Neural cell (in vitro differentiated cells): ENCODE measurements around the gene PRKCA. TPM values are rescaled to one million over a fixed set of nuclear protein-coding genes. Genes with fewer than 3 reads are reported as not detected.

ENCODE experiments used
- H2AFZ ChIP-seq: fragments of 200-600, 300-800 bp; sonication (generic), shearing (Covaris generic); 2 replicates; pipeline ENCODE4 v1.6.0; 2014; ENCODE audit warnings: low read depth, mild to moderate bottlenecking, antibody characterized with exemption, low read length, moderate library complexity
- H3F3A ChIP-seq: fragments of 200-600 bp; shearing (Covaris generic); 2 replicates; pipeline ENCODE4 v1.6.1; 2016; ENCODE audit warnings: mild to moderate bottlenecking, moderate library complexity, mixed read lengths, antibody characterized with exemption, low read length; ENCODE audit not compliant: insufficient read depth, poor library complexity, severe bottlenecking
- H3K27ac ChIP-seq: fragments of 200-600, 300-800 bp; sonication (generic), shearing (Covaris generic); 2 replicates; pipeline ENCODE4 v1.5.1; 2014; ENCODE audit warnings: mild to moderate bottlenecking, low read length, moderate library complexity
- H3K27me3 ChIP-seq: fragments of 300-800, 200-600 bp; sonication (generic), shearing (Covaris generic); 2 replicates; pipeline ENCODE4 v1.6.0; 2014; ENCODE audit warnings: mild to moderate bottlenecking, low read depth, low read length, moderate library complexity; ENCODE audit not compliant: insufficient read depth
- H3K36me3 ChIP-seq: fragments of 300-800, 200-600 bp; sonication (generic), shearing (Covaris generic); 2 replicates; pipeline ENCODE4 v1.5.1; 2014; ENCODE audit warnings: mild to moderate bottlenecking, antibody characterized with exemption, low read length, moderate library complexity; ENCODE audit not compliant: insufficient read depth
- H3K4me2 ChIP-seq: fragments of 300-800, 200-600 bp; sonication (generic), shearing (Covaris generic); 2 replicates; pipeline ENCODE4 v1.6.0; 2014; ENCODE audit warnings: mild to moderate bottlenecking, low read length
- H3K4me3 ChIP-seq: fragments of 300-800, 200-600 bp; sonication (generic), shearing (Covaris generic); 2 replicates; pipeline ENCODE4 v1.5.1; 2014; ENCODE audit warnings: mild to moderate bottlenecking, low read length, moderate library complexity
- H3K79me2 ChIP-seq: fragments of 200-600 bp; shearing (Covaris generic); replicated peaks from 2 replicates; pipeline ENCODE4 v1.6.0; 2014; ENCODE audit warnings: mild to moderate bottlenecking, low read length, moderate library complexity; ENCODE audit not compliant: insufficient read depth
- H3K9ac ChIP-seq: fragments of 300-800, 200-600 bp; sonication (generic), shearing (Covaris generic); 2 replicates; pipeline ENCODE4 v1.6.1; 2016; ENCODE audit warnings: mild to moderate bottlenecking, low read length, mixed read lengths
- H3K9me2 ChIP-seq: fragments of 200-600 bp; shearing (Covaris generic); 2 replicates; pipeline ENCODE4 v1.6.1; 2016; ENCODE audit warnings: mild to moderate bottlenecking, low read length, mixed read lengths; ENCODE audit not compliant: insufficient read depth
- H3K9me3 ChIP-seq: fragments of 200-600, 300-800 bp; sonication (generic), shearing (Covaris generic); 2 replicates; pipeline ENCODE4 v1.6.1; 2016; ENCODE audit warnings: mild to moderate bottlenecking, mixed run types, low read length, moderate library complexity, mixed read lengths
- H4K20me1 ChIP-seq: fragments of 200-600 bp; shearing (Covaris generic); 2 replicates; pipeline ENCODE4 v1.6.1; 2016; ENCODE audit warnings: mild to moderate bottlenecking, mixed run types; ENCODE audit not compliant: insufficient read depth
- EP300 ChIP-seq: fragments of 450-650 bp; conservative IDR thresholded peaks from 2 replicates; pipeline ENCODE4 v1.6.1; 2014; ENCODE audit warnings: antibody characterized with exemption, mild to moderate bottlenecking, moderate library complexity; ENCODE audit not compliant: poor library complexity, severe bottlenecking
- EZH2 ChIP-seq: fragments of 200-600, 300-800 bp; shearing (Covaris generic), sonication (generic); IDR thresholded peaks from 2 replicates; pipeline ENCODE4 v1.6.1; 2014; ENCODE audit warnings: antibody characterized with exemption, low read length, borderline replicate concordance, mild to moderate bottlenecking; ENCODE audit not compliant: insufficient read depth, poor library complexity, severe bottlenecking
- MXI1 ChIP-seq: fragments of 450-650 bp; conservative IDR thresholded peaks from 2 replicates; pipeline ENCODE4 v1.6.1; 2014; ENCODE audit warnings: antibody characterized with exemption, mild to moderate bottlenecking; ENCODE audit not compliant: poor library complexity, severe bottlenecking
- POLR2AphosphoS5 ChIP-seq: IDR thresholded peaks from 2 replicates; pipeline ENCODE4 v1.6.1; 2012
- RAD21 ChIP-seq: fragments of 450-650 bp; conservative IDR thresholded peaks from 2 replicates; pipeline ENCODE4 v1.6.1; 2014; ENCODE audit warnings: antibody characterized with exemption, mild to moderate bottlenecking, moderate library complexity
- SMC3 ChIP-seq: fragments of 450-650 bp; conservative IDR thresholded peaks from 2 replicates; pipeline ENCODE4 v1.6.1; 2014; ENCODE audit warnings: antibody characterized with exemption, mild to moderate bottlenecking, moderate library complexity; ENCODE audit not compliant: poor library complexity
- TAF1 ChIP-seq: IDR thresholded peaks from 2 replicates; pipeline ENCODE4 v1.6.1; 2012; ENCODE audit warnings: low read depth
- polyA plus RNA-seq: library from polyadenylated mRNA; depleted of rRNA; stranded (reverse); fragments of >200 nt; gene quantifications from 2 replicates; pipeline ENCODE4 v1.2.3, GENCODE V29; 2014
- TF ChIP-seq, protein P1 (sequence below): fragments of 450-650 bp; IDR thresholded peaks from 2 replicates; pipeline ENCODE4 v1.5.1; 2014; ENCODE audit warnings: antibody characterized with exemption, mild to moderate bottlenecking, moderate library complexity; ENCODE audit not compliant: poor library complexity, severe bottlenecking
- TF ChIP-seq, protein P2 (sequence below): IDR thresholded peaks from 2 replicates; pipeline ENCODE4 v1.6.1; 2012; ENCODE audit warnings: borderline replicate concordance

Gene PRKCA
- polyA plus RNA-seq, 1 donor from 2014 or later: 5.9 TPM

- no peak for TF ChIP-seq MXI1
- no peak for TF ChIP-seq RAD21
- no peak for TF ChIP-seq EZH2
- TF ChIP-seq EP300: no peak
- no peak for TF ChIP-seq TAF1
- TF ChIP-seq, protein P1, sequence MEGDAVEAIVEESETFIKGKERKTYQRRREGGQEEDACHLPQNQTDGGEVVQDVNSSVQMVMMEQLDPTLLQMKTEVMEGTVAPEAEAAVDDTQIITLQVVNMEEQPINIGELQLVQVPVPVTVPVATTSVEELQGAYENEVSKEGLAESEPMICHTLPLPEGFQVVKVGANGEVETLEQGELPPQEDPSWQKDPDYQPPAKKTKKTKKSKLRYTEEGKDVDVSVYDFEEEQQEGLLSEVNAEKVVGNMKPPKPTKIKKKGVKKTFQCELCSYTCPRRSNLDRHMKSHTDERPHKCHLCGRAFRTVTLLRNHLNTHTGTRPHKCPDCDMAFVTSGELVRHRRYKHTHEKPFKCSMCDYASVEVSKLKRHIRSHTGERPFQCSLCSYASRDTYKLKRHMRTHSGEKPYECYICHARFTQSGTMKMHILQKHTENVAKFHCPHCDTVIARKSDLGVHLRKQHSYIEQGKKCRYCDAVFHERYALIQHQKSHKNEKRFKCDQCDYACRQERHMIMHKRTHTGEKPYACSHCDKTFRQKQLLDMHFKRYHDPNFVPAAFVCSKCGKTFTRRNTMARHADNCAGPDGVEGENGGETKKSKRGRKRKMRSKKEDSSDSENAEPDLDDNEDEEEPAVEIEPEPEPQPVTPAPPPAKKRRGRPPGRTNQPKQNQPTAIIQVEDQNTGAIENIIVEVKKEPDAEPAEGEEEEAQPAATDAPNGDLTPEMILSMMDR: no peak
- TF ChIP-seq, protein P2, sequence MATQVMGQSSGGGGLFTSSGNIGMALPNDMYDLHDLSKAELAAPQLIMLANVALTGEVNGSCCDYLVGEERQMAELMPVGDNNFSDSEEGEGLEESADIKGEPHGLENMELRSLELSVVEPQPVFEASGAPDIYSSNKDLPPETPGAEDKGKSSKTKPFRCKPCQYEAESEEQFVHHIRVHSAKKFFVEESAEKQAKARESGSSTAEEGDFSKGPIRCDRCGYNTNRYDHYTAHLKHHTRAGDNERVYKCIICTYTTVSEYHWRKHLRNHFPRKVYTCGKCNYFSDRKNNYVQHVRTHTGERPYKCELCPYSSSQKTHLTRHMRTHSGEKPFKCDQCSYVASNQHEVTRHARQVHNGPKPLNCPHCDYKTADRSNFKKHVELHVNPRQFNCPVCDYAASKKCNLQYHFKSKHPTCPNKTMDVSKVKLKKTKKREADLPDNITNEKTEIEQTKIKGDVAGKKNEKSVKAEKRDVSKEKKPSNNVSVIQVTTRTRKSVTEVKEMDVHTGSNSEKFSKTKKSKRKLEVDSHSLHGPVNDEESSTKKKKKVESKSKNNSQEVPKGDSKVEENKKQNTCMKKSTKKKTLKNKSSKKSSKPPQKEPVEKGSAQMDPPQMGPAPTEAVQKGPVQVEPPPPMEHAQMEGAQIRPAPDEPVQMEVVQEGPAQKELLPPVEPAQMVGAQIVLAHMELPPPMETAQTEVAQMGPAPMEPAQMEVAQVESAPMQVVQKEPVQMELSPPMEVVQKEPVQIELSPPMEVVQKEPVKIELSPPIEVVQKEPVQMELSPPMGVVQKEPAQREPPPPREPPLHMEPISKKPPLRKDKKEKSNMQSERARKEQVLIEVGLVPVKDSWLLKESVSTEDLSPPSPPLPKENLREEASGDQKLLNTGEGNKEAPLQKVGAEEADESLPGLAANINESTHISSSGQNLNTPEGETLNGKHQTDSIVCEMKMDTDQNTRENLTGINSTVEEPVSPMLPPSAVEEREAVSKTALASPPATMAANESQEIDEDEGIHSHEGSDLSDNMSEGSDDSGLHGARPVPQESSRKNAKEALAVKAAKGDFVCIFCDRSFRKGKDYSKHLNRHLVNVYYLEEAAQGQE: no peak
- no peak for TF ChIP-seq POLR2AphosphoS5
- no peak for TF ChIP-seq SMC3
- H3K79me2 ChIP-seq: no peaks in the 10 kb centered on the region
Observed at GRCh38 chr17:66677201-66677981, 375.0 kb downstream of the PRKCA start.

GRCh38 chr17:66678061-66678460, 375.6 kb downstream of the PRKCA start:
- no peaks in the 10 kb centered on the region for H3K9me2 ChIP-seq
- H3K27ac ChIP-seq: no peak overlapping the region
- H3K36me3 ChIP-seq: no peaks in the 10 kb centered on the region
- H3K9ac ChIP-seq: no peak overlapping the region
- TF ChIP-seq EP300 (no peak), SMC3 (no peak), RAD21 (no peak), TAF1 (no peak), MXI1 (no peak), POLR2AphosphoS5 (no peak), EZH2 (no peak)
- TF ChIP-seq, protein P1: no peak
- TF ChIP-seq, protein P2: no peak
- H3K4me3 ChIP-seq: no peak overlapping the region
- no peak overlapping the region for H2AFZ ChIP-seq
- no peaks in the 10 kb centered on the region for H3F3A ChIP-seq
- no peaks in the 10 kb centered on the region for H4K20me1 ChIP-seq
- H3K4me2 ChIP-seq: no peak overlapping the region
- H3K9me3 ChIP-seq: peaks cover 4% of the 10 kb centered on the region
- H3K79me2 ChIP-seq: no peaks in the 10 kb centered on the region
- H3K27me3 ChIP-seq: no peaks in the 10 kb centered on the region

More at GRCh38 chr17:66677201-66677981, 375.0 kb downstream of the PRKCA start:
- no peak overlapping the region for H2AFZ ChIP-seq
- peaks cover 4% of the 10 kb centered on the region for H3K9me3 ChIP-seq
- no peaks in the 10 kb centered on the region for H3K9me2 ChIP-seq
- H3F3A ChIP-seq: no peaks in the 10 kb centered on the region
- no peaks in the 10 kb centered on the region for H4K20me1 ChIP-seq
- no peak overlapping the region for H3K4me3 ChIP-seq
- no peak overlapping the region for H3K27ac ChIP-seq
- H3K9ac ChIP-seq: no peak overlapping the region
- no peak overlapping the region for H3K4me2 ChIP-seq
- H3K27me3 ChIP-seq: no peaks in the 10 kb centered on the region
- H3K36me3 ChIP-seq: no peaks in the 10 kb centered on the region
